Fibroblast of lung (primary cell): ENCODE results near the gene VAC14.

Source experiments
- EZH2 ChIP-seq: IDR thresholded peaks from 2 replicates; pipeline ENCODE4 v1.5.1; 2012; ENCODE audit warnings: low read length, control low read depth, mild to moderate bottlenecking; ENCODE audit errors: missing control alignments
- TF ChIP-seq, protein P1 (sequence below), 2 donors: IDR thresholded peaks in 1 of 2; conservative IDR thresholded peaks in 1 of 2; 1 replicate in 1 of 2; 2 replicates in 1 of 2; pipeline ENCODE4 v1.5.1; 2011 to 2012; ENCODE audit warnings: low read length in 2 of 2, control low read depth in 1 of 2, inconsistent platforms in 1 of 2, low read depth in 1 of 2, mild to moderate bottlenecking in 1 of 2

- TF ChIP-seq, protein P1, sequence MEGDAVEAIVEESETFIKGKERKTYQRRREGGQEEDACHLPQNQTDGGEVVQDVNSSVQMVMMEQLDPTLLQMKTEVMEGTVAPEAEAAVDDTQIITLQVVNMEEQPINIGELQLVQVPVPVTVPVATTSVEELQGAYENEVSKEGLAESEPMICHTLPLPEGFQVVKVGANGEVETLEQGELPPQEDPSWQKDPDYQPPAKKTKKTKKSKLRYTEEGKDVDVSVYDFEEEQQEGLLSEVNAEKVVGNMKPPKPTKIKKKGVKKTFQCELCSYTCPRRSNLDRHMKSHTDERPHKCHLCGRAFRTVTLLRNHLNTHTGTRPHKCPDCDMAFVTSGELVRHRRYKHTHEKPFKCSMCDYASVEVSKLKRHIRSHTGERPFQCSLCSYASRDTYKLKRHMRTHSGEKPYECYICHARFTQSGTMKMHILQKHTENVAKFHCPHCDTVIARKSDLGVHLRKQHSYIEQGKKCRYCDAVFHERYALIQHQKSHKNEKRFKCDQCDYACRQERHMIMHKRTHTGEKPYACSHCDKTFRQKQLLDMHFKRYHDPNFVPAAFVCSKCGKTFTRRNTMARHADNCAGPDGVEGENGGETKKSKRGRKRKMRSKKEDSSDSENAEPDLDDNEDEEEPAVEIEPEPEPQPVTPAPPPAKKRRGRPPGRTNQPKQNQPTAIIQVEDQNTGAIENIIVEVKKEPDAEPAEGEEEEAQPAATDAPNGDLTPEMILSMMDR (conservative IDR thresholded peaks at IDR 0.05 in 1 of 2, IDR thresholded peaks at IDR 0.05 in 1 of 2; ENCODE audit: low read depth in 1 of 2, low read length in 2 of 2), result no peak
- no peak for TF ChIP-seq EZH2
Observed at GRCh38 chr16:70689970-70690891, 110.7 kb downstream of the VAC14 start.
